HEK293T (cell line): ENCODE data around the gene CDK17.

Source experiments
- FOXM1 ChIP-seq: fragments of 450-650 bp; IDR thresholded peaks from 2 replicates; pipeline ENCODE4 v1.6.1; 2017; ENCODE audit warnings: mild to moderate bottlenecking, borderline replicate concordance
- TF ChIP-seq, protein P1 (sequence below): fragments of 450-650 bp; IDR thresholded peaks from 2 replicates; pipeline ENCODE4 v1.6.1; 2016

DNA sequence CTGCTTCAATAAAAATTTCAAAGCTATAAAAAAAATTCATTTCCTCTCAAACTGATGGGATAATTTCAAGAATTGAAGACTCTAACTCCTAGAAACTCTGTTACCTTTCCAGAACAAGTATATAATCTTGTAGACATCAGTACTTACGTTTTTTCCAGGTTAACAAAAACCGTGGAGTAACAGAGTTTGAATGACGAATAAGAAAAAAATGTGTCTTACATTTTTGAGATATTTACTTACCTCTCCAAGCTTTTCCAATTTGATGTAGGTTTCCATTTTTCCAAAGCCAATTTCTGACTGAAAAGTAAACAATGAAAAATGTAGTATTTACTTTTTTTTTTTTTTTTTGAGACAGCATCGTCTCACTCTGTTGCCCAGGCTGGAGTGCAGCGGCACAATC is 100.2 kb downstream of the CDK17 start:
- no peak for TF ChIP-seq FOXM1
- TF ChIP-seq, protein P1, sequence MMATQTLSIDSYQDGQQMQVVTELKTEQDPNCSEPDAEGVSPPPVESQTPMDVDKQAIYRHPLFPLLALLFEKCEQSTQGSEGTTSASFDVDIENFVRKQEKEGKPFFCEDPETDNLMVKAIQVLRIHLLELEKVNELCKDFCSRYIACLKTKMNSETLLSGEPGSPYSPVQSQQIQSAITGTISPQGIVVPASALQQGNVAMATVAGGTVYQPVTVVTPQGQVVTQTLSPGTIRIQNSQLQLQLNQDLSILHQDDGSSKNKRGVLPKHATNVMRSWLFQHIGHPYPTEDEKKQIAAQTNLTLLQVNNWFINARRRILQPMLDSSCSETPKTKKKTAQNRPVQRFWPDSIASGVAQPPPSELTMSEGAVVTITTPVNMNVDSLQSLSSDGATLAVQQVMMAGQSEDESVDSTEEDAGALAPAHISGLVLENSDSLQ = no peak
